ENCODE data around the gene MAP3K8.
A peak's percentile ranks its signal among the peaks of the same experiment; 100 is the strongest.

Gene MAP3K8

DNA sequence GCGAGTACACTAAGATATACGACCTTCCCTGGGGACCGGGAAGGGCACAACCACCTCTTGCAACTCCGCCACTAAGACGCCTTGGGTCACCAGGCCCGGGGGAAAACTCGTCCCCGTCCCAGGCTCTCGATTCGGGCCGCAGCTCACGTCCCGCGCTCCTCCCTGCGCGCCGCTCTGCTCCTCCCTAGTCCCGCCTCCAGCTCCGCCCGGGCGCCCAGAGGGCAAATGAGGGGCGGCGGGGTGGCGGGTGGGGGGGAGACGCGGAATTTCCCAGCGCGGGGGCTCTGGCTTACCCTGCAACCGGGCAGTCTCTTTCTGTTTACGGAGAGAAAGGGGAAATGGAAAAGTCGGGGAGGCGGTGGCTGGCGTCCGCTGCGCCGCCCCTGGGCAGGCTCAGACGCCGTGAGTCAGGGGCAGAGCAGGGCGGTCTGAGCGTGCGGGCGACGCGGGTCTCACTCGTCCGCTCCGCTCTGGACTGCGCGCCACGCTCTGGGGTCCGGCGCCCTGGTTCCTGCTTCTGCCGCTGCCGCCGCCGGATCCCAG lies at the start of gene MAP3K8:
TSS of gene MAP3K8 (plus strand) at position 455 of the 543 bp plus-strand sequence. CDS start 4,755 bp downstream, outside the sequence.
- FAIRE-seq = no peak

DNA sequence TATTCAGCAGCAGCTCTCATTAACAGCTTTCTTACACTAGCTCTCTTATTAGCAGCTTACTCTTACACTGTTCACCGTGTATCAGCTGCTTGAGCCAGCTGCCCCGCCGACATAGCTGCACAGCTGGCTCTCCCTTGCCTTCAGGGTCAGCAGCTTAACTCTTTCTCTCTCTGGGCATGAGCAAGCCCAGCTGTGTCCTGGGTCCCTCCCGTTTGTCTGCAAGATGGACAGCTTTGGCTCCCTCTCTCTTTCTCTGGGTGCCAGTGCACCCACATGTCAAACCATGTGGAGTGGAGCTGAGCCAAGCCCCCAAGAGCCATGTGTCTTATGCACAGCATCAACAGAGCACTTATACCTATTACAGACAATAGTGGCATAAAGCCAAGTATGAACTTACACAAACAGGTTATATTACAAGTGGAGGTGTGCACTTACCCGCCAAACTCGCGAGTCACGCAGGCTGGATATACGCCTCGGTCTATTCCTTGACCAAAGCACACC lies 49.2 kb upstream of the MAP3K8 start:
- no peak for FAIRE-seq

- FAIRE-seq = no peak
These were observed 47.0 kb upstream of the MAP3K8 start for GRCh38 chr10:30386801-30387588.

- FAIRE-seq = no peak
These were observed 46.2 kb upstream of the MAP3K8 start for GRCh38 chr10:30387646-30388243.

- FAIRE-seq = no peak
These were observed 44.4 kb upstream of the MAP3K8 start for GRCh38 chr10:30389543-30389942.

DNA sequence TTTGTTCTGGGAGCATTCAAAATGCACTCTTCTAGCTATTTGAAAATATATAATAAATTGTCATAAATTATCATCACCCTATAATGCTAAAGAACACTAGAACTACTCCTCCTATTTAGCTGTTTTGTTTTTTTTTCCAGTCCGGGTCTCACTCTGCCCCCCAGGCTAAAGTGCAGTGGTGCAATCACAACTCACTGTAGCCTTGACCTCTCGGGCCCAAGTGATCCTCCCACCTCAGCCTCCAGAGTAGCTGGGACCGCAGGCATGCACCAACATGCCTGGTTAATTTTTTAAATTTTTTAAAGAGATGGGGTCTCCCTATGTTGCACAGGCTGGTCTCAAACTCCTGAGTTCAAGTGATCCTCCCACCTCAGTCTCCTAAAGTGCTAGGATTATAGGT lies 43.8 kb upstream of the MAP3K8 start:
- FAIRE-seq = no peak

- no peak for FAIRE-seq
These were observed 42.7 kb upstream of the MAP3K8 start for GRCh38 chr10:30391266-30391665.

- no peak for FAIRE-seq
These were observed 41.4 kb upstream of the MAP3K8 start for GRCh38 chr10:30392564-30392990.

DNA sequence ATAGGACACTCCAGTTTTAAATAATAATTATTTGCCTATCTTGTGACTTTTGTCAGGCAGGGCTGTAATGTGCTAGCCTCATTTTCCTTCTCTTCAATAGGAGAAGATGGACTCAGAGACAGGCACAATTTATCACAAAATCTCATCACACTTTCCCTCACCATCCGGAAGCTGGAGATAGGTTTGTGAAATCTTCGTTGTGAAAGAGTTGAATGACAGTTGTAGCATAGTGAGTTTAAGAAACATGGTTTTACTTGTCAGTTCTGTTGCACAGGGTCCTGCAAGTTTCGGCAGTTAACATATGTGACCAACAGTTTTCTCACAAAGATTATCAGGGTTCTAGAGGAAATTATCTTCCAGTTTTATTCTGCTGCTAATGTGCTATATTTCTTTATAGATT lies 37.7 kb upstream of the MAP3K8 start:
- no peak for FAIRE-seq

GRCh38 chr10:30396698-30397097 lies 37.3 kb upstream of the MAP3K8 start:
- FAIRE-seq = no peak

GRCh38 chr10:30398193-30398592 lies 35.8 kb upstream of the MAP3K8 start:
- FAIRE-seq = no peak

DNA sequence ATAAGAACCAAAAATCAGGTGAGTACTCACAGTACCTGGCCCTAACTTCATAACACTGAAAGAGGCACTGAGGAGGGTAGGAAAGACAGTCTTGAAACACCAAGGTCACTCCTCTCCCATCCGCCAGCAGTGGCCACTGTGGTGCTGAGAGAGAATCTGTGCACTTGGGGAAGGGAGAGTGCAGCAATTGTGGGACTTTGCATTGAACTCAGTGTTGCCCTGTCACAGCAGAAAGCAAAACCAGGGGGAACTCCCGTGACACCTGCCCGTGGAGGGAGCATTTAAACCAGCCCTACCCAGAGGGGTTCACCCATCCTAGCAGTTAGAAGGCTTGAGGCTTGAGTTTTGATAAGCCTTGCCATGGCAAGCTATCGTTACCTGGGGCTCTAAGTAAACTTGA lies 35.2 kb upstream of the MAP3K8 start:
- no peak for FAIRE-seq

DNA sequence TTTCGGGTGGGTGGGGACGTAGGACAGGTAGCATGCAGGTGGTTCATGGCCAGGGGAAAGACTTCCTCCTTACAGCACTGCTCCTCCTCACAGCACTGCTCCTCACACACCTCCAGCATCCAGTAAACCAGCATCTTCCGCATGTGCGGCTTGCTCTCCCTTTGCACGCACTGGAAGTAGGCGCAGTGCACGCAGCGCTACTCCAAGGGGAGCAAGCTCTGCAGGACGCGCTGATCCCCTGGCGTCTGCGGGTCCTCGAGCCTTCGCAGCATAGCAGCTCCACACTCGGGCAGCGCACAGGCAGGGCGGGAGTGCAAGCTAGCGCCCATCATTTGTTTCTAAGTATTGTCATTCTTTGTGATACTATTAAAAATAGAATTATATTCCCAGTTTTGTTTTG lies 30.5 kb upstream of the MAP3K8 start:
- no peak for FAIRE-seq

GRCh38 chr10:30404540-30404939 lies 29.4 kb upstream of the MAP3K8 start:
- no peak for FAIRE-seq

GRCh38 chr10:30411263-30411662 lies 22.7 kb upstream of the MAP3K8 start:
- no peak for FAIRE-seq

GRCh38 chr10:30412901-30413300 lies 21.1 kb upstream of the MAP3K8 start:
- no peak for FAIRE-seq

- FAIRE-seq = peak; percentile 97
These were observed 19.9 kb upstream of the MAP3K8 start for GRCh38 chr10:30413996-30414576.

DNA sequence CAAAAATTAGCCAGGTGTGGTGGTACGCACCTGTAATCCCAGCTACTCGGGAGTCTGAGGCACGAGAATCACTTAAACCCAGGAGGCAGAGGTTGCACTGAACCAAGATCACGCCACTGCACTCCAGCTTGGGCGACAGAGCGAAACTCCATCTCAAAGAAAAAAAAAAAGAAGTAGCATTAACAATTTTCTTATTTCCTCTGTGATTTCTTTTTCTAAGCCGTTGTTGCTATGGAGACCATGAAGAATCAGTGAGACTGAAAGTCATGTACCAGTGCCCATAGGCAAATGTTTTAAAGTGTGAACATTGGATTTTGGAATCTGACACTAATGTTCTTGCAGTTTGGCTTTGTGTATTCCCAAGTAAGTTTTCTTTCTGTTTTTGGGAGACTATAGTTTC lies 18.4 kb upstream of the MAP3K8 start:
- no peak for FAIRE-seq

DNA sequence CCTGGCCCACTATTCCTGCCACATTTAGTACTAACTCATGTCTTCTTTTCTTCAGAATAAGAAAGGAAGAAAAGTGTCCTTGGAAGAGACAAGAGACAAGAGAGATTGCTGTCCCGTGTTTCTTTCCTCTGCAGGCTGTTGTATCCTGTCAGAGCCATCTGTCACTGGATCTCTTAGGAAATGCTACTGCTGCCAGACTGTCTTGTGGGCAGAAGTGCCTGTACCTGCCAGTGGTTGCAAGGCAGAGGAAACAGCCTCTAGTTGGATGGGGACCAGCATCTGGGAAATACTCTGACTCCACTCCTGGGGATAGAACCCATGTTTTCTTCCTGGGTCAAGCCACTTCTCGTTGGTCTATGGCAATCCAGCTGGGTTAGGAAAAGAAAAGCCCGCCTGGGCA lies 16.7 kb upstream of the MAP3K8 start:
- no peak for FAIRE-seq

GRCh38 chr10:30420266-30420665 lies 13.7 kb upstream of the MAP3K8 start:
- no peak for FAIRE-seq

- no peak for FAIRE-seq
These were observed 13.2 kb upstream of the MAP3K8 start for GRCh38 chr10:30420766-30421165.

GRCh38 chr10:30422151-30422695 lies 11.8 kb upstream of the MAP3K8 start:
- no peak for FAIRE-seq

DNA sequence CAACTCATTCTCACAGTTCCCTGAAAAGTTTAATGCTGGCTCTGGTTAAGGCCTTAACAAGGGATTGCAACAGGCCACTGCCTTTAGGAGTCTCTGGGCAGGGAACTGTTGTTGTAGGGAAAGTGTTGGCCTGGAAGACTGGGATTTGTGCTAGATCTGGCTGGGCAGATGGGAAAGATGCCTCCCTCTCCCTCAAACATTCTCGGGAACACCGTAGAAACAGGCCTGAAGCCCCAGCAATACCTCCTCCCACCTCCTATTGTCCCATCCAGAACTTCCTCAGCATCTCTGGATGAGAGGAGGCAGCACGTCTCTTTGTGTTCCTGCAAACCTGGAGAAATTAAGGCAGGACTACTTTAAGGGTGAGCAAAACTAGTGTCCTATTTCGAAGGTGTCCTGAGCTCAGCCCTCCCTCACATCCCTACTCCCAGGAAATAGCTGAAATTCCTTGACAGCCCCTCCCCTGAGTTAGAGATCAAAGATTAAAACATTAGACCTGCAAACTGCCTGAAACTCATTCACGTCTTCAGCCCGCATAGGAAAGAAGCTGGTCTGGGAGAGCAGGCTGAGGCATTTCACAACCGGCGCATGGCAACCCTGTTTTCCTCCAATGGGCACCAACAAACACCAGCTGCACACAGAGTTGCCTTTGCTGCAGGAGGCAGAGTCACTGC lies 10.9 kb upstream of the MAP3K8 start:
- no peak for FAIRE-seq
